NOMO-1 treated with dmso at 0.1 percent for 144 hours (cell line): ENCODE measurements around the gene PRKN.

ENCODE experiments used
- DNase-seq: peaks from one replicate; lab custom pipeline; 2025; ENCODE audit not compliant: unreplicated experiment; lab: John Stamatoyannopoulos, UW

The PRKN gene

DNA sequence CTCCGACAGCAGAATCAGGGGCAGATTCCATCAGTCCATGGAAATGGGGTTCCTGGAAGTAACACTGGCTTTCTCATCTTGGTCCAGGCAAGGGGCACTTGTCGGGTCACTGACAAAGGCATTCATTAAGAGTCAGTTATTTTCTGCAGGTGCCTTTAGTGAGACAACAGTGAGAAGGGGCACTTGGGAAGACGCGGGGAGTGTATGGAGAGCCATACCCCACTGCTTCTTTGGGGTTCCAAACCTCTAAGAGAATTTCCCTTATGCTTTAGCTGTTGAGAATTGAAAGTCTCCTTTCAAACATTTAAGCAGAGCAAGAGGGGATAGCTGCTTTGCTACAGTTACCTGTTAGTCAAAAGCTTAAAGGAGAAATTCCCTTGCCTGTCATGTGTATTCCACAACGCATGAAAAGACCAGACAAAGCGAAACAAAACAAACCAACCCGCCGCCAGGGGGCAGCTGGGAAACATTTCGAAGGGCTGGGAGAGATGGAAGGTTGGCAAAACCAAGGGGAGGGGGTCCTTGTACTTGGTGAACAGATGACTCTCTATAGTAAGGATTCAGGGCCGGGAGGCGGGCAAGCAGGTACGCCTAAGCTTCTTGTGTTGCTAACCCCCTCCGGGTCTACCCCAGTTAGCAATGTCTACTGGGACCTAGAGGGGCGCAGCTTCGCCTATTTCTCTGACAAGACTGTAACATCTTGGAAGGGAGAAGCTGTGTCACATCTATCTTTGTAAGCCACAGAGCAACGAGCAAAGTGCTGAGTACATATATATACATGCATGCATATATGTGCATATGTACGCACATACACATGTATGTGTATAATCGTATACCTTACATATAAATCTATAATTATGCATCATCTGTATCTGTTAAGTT, 978.8 kb downstream of the PRKN start:
- DNase-seq: no peak

DNA sequence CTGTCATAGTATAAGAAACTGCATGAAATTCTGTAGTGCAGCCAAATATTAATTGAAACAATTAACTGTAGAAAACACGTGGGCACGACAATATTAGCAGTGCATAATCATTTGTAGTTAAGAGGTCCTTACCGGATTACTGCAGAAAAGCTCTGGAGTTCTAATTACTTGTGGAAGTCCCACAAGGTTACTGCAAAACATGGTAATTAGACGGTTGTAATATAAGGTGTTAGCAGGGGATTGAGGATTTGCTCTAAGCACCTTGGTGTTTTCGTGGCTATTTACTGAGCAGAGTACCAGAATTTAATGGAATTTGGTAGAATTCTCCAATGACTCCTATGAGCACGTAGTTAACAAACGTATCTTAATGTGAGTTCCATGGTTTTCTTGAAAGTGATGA, 980.1 kb downstream of the PRKN start:
- no peak for DNase-seq

DNA sequence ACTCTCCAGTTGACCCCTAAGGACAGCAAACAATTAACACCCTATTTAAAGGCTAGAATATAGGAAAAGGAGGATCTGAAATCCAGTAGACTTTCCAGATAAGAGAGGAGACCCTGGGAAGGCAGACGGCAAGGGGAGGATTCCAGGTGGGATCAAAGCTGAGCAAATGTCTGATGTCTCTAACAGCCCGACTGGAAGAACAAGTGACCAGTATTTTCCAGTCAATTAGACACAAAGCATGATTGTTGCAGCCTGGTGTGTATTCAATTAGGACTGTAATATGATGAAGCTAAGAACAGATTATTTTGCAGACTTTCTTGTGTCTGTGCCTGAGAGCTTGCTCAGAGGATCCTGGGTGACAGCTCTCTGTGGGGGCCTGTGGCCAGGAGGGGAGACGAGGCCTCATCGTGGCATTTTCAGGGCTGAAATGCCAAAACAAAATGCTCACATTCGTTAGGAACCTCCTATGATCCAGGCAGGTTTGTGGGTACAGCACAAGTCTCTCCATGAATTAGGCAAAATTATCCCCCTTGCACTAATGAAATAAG, 981.9 kb downstream of the PRKN start:
- no peak for DNase-seq

DNA sequence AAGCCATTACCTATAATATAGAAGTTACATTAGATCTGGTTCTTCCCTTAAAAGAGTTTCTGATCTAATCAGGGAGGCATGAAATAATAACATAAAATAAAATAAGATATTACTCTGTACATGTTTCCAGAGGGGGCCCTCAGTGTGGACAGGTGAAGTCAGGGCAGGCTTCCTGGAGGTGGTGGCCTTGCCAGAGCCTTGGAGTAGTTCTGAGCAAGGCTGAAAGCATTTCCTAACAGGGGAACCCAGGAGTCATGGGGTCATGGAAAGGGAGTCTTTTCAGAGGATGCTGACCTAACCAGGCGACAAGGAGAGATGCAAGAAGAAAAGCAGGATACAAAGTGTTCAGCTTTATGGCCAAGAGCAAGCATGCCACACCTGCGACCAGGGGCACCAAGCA, 982.4 kb downstream of the PRKN start:
- no peak for DNase-seq

DNA sequence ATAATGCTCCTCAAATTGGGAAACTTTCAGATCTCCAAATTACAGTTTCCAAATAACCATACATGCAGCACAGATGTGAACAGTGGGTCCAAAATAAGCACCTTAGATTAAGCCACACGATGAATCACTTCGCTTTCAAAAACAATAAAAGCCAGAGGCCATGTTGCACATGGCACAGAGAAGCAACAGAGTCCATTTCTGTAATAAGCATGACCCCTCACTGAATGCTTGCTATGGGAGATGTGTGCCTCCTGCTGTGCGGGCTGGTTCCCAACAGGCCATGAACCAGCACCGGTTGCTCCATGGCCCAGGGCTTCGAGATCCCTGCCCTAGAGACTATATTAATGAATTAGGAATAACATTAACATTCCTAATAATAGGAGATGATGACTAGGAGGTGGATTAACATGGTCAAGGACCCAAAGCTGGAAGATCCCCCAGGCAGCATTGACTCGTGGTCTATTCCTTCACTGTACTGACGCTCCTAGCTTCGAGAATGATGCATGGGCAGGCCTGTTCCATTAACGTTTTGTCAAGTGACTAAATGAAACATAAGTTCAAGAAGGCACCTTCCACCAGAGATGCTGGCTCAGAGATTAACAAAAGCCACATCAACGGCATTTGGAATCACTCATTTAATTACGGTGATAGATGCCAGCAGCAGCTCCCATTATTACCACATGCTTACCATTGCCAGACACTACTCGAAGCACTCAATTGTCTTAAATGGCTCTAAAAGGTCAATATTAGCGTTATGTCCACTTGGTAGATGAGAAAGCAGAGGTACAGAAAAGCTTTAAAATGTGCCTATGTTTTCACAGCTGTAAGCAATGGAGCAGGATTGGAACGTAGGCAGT, 983.1 kb downstream of the PRKN start:
- no peak for DNase-seq

DNA sequence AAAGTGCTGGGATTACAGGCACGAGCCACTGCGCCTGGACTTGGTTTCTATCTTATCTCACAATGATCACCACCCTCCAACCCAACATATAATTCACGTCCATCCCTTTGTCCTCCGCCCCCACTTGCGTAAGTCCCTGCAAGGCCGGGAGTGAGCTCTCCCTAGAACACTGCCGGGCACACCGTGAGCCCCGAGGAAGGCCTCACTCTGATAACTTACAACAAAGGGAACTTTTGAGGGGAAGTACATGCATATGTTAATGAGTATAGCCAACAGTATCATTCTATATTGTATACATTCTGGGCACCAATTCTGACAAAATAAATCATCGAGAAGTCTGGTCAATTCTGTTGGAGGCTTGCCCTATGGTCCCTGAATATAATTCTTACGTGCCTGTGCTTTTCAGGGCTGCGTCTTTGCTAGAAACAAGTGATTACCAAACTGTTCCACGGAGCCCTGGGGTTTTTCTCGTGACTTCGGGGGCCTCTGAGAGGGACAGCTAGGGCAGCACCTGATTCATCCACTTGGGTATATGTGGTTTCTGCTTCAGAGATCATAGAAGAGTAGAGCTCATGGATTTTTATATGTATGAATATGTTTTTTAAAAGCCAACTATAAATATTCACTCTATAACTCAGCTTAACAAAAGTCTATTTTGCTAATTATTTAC, 983.9 kb downstream of the PRKN start:
- no peak for DNase-seq

DNA sequence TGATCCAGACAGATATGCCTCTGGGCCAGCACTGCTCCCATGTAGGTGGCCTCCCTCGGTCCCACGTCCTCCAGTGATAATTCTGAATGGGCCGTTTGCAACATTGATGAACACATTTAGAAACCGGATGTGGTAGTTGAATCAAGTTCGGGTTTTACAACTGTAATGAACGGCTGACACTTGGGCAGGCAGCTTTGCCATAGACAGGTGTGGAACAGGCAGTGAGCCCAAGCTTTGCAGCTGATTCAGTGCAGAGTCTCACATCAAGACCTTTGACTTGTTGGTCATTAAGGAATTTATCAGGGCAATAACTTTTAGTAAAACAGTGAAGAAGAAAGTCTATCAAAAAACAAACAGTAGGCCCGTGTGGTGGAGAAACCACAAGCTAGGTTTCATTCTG, 987.1 kb downstream of the PRKN start:
- no peak for DNase-seq

DNA sequence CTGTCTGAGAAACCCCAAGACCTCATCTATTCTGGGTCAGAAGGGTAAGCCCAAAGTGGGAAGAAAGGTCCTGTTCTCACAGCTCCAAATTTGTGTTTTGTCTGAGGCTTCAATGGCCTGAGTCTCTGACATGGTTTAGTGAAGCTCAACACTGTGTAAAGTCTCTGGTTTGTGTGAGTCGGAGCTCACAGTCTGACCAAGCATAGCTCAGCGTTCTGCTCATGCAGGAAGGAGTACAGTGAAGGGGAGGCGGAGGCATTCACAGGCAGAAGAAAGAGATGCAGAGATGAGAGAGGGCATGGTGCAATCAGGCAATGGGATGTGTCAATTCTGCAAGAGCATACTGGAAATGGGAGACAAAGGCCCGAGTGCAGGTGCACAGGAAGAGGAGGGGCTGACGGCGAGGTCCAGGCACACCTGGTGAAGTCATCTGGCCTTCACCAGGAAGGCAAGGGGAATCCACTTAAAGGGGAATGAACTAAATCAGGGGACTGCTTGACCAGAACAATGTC, 990.7 kb downstream of the PRKN start:
- no peak for DNase-seq

DNA sequence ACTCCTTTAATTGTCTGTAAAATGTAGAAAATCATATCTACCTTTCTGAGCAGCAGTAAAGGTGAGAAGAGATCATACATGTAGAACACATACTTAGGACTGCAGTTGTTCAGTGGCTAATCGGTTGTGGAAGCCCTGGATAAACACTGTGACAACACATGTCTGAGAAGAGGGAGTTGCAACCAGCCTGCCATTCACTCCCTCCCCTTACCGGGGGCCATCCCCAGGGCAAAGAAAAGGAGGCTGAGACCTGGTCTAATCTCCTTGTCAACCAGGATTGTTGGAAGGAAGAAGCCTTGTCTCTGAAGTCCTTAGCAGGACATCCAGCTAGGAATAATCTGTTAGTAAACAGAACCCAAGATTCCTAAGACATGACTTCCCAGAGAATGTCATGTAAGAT, 991.2 kb downstream of the PRKN start:
- DNase-seq: no peak

DNA sequence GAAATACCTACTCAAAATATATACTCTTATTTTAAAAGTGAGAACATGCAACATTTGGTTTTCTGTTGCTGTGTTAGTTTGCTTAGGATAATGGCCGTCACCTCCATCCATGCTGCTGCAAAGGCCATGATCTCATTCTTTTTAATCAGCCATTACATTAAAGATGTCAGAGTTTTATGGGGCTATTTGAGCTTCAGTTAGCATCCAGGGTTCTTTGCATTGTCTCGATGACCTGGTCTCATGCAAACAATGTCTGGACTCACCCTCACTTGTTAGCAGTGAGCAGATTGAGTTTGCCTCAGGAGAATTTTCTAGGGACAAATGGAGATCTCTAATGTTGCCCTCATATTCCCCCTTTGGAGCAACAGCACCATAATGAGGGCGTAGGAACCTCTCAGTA, 995.0 kb downstream of the PRKN start:
- DNase-seq: no peak

DNA sequence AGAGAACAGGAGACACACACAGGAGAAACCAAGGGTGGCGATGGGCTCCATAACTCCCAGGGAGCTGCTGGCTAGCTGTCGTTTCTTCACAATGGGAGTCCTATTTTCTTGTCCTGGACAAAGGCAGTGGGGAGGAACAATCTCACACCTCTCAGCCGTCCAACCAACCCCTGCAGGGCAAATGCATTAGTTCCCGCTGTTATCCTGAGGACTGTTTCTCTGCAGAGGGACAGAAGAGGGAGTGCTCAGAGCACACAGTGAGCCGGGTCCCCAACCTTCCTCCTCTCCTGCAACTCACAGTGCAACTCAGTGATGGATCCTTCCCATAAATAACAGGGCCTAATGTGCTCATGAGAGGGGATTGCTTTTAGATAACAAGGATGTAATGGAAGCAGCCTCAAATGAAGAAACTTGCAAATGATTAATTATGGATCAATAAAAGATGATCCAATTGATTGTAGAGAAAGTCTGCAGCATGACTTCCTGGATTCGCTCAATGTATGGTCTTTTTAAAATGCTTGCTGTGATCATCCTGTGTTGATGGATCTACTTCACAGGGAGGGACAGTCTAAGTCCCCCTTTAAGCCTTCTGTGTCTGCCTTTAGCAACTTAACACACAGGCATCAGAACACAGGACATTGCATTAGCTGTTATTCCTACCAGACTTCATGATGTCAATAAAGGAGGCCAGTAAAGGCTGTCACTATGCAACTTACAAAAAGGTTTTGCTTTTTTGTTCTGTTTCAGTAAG, 1000.3 kb downstream of the PRKN start:
- DNase-seq: no peak

DNA sequence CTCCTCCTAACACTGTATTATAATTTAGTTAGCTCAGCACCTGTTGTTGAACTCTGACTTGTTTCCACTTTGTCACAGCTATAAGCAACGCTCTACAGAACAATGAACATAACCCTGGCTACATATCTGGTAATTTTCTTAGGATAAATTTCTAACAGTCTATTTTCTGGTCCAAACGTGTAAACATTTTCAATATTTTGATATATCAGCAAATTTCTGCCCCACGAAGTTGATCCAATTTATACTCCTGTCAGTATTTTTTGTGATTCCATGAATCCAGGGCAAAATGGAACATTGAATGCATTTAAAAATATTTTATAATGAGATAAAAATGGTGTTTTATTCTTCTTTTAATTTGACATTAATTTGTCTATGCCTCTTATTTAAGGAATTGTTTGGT, 1005.2 kb downstream of the PRKN start:
- no peak for DNase-seq

DNA sequence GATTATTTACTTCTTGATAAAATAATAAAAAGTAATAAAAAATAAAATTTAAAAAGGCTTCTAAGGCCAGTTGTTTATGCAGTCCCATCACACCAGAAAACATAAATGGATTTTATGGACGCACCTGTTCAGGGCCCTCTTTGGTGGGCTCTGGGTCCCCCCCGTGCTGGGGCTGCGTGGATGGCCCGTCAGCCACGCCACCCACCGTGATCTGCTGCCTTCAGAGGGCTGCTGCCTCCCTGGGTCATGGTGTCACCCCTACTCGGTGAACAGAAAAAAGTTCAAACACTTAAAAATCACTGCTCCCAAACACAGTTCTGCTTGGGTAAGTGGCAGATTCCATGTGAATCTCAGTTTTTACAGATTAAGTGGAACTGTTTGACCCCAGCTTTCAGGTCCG, 1006.1 kb downstream of the PRKN start:
- DNase-seq: no peak

DNA sequence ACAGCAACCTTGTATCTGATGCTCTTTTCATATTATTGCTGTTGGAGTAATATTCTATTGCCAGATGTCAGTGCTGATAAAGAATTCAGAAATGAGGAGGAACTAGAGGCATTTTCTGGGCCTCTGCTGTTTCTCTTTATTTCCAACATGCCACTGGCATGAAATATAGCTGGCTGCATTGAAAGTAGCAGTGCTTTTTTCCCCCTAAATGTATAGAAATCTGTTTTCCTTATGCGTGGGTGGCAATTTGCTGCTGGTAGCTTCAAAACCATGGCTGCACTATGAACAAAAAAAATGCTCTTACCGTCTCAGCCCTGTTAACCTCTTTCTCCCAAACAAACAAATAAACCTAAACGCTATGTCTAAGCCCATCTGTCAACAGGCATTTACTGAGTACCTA, 1011.4 kb downstream of the PRKN start:
- no peak for DNase-seq

DNA sequence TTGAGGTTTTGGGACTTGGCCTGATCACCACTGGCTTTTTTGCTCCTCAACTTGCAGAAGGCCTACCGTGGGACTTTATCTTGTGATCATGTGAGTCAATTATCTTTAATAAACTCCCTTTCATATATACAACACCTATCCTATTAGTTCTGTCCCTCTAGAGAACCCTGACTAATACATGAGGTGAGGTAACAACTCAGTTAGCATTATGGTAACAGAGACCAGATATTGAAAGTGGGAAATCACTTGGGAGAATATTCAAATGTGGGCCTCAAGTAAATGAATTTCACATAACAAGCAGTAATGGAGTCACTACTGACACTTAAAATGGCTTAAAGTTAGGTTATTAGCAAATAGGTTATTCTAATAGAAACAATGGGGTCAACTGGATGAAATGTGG, 1015.6 kb downstream of the PRKN start:
- no peak for DNase-seq

DNA sequence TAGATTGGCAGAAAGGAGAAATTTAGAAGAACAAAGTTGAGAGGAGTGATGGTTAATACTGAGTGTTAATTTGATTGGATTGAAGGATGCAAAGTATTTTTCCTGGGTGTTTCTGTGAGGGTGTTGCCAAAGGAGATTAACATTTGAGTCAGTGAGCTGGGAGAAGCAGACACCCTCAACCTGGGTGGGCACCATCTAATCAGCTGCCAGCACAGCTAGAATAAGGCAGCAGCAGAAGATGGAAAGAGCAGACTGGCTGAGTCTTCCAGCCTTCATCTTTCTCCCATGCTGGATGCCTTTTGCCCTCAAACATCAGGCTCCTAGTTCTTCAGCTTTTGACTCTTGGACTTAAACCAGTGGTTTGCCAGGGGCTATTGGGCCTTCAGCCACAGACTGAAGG, 1016.1 kb downstream of the PRKN start:
- DNase-seq: no peak

DNA sequence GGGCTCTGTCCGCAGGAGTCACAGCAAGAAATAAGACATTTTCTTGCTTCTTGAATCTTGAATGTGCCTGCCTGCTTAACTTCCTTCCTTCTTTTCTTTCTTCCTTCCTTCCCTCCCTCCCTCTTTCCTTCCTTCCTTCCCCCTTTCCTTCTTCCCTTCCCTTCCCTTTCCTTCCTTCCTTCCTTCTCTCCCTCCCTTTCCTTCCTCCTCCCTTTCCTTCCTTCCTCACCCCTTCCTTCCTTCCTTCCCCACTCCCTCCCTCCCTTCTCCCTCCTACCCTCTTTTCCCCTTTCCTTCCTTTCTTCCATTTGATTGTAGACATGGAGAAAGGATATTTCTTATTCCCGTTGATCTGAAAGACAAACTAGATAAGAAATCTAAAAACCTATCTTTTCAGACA, 1016.9 kb downstream of the PRKN start:
- no peak for DNase-seq

DNA sequence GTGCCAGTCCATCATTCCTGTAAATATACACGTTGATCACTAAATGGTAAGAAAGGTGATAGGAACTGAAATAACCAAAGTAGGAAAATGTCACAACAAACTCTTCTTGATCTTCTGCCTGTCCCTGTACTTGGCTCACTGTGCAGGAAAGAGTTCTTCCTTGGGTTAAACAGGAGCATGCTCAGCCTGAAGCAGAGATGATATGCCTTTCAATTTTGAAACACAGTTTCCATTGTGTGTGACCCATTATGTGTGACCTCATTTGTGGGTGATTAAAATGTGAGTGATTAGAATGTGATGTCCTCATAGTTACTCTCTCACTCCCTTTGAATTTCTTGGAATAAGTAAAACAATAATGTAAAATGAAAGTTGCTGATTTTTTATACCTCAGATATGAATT, 1026.5 kb downstream of the PRKN start:
- DNase-seq: no peak

DNA sequence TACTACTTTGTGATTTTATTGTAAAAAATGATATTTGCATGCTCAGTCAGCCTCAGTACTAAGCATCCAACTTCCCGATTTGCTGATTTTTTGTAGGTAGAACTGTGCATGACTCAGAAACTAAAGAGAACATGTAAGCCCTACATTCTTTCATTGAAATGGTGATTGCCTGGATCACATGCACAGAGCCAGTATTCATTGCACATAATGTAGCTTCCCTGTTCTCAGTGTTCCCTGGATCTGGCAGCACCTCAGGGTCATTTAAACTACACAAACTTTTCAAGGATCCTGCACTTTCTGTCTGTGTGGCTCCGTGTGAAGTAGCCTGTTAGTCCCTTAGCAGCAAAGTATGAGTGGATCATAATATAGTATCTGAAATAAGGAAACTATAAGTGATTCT, 1030.8 kb downstream of the PRKN start:
- no peak for DNase-seq

DNA sequence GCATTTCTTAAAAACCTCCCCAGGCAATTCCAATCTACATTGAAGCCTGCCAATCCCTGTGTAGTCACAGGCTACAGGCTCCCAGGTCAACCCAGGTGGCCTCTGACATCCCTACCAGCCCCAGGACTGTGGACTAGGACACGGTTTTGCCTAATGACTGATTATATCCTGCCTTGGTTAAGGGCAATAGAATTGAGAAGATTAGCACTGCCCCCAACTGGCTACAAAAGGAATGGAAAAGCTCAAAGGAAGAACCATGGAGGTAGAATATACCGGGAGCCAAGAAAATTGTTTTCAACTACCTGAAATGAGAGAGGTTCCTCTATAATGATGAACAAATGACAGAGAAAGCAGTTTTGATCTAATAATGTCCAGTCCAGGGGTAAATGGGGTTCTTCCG, 1032.6 kb downstream of the PRKN start:
- DNase-seq: no peak

DNA sequence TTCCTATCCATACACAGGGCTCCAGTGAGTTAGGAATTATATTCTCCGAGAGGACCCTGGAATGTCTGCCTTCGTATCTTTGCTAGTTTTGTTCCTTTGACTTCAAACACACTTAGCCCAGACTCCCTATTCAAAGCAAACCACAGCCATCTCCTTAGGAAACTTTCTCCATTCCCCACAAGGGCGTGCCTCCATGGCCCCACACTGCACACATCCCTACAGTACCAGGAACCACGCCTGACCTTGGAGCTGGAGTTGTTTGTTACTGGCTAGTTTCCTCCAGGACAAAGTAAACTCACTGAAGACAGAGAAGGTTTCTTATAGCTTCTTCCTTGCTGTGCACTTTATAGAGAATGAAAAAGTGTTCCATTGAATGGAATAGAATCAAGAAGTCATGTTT, 1040.9 kb downstream of the PRKN start:
- no peak for DNase-seq
